RWPE2 (cell line): ENCODE data around the gene WDR70.

Experiments used
- ATAC-seq: fragments of 200-7000 bp; cut with Tn5 transposase; 3 replicates; pipeline ENCODE4 v1.9.1; 2021; ENCODE audit warnings: low read depth
- DNase-seq: peaks from one replicate; pipeline ENCODE4 v3.0.0-alpha.2; 2020; ENCODE audit warnings: low spot score
- H3K27ac ChIP-seq: fragments of 450-650 bp; 2 replicates; pipeline ENCODE4 v1.5.1; 2017; ENCODE audit warnings: mild to moderate bottlenecking; ENCODE audit not compliant: poor library complexity, severe bottlenecking
- H3K27me3 ChIP-seq: fragments of 250-450 bp; sonication (Bioruptor Pico); 2 replicates; pipeline ENCODE4 v1.5.1; 2021; ENCODE audit warnings: mild to moderate bottlenecking, moderate library complexity; ENCODE audit not compliant: insufficient read depth, poor library complexity, severe bottlenecking
- H3K36me3 ChIP-seq: fragments of 250-450 bp; sonication (Bioruptor Pico); 2 replicates; pipeline ENCODE4 v1.5.1; 2020; ENCODE audit warnings: low read depth, mild to moderate bottlenecking, moderate library complexity
- H3K4me1 ChIP-seq: fragments of 250-450 bp; sonication (Bioruptor Pico); 2 replicates; pipeline ENCODE4 v1.5.1; 2021; ENCODE audit warnings: mild to moderate bottlenecking, moderate library complexity; ENCODE audit not compliant: insufficient read depth, poor library complexity, severe bottlenecking
- H3K4me3 ChIP-seq: fragments of 250-450 bp; sonication (Bioruptor Pico); 2 replicates; pipeline ENCODE4 v1.5.1; 2021; ENCODE audit warnings: mild to moderate bottlenecking, moderate library complexity; ENCODE audit not compliant: severe bottlenecking
- H3K9me3 ChIP-seq: fragments of 250-450 bp; sonication (Bioruptor Pico); 2 replicates; pipeline ENCODE4 v1.5.1; 2021; ENCODE audit warnings: mild to moderate bottlenecking, moderate library complexity; ENCODE audit not compliant: severe bottlenecking
- TF ChIP-seq, protein P1 (sequence below): fragments of 450-650 bp; IDR thresholded peaks from one replicate; pipeline ENCODE4 v1.5.1; 2017; ENCODE audit warnings: mild to moderate bottlenecking, moderate library complexity; ENCODE audit not compliant: poor library complexity, severe bottlenecking

The WDR70 gene

DNA sequence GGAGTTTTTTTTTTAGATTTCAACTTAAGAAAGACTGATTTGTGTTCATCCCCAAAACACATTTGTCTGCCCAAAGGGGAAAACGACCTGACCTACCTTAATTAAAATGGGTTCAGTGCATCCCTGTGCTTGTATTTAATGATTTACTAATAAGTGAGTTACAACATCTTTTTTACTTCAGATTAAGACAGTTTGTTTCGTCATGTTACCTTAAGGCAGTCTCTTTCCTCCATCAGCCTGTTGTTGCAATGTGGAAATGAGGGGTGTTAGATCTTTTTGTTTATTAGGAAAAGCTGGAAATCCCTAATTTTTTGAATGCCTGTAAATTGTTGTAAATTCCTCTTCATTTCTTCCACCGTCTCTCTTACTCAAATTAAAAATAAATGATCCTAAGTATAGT is 283.2 kb downstream of the WDR70 start:
- no peaks in the 10 kb centered on the region for H3K36me3 ChIP-seq
- ATAC-seq (no peak), DNase-seq (no peak)
- peaks cover 6% of the 10 kb centered on the region for H3K4me1 ChIP-seq
- no peak overlapping the region for H3K4me3 ChIP-seq
- no peak overlapping the region for H3K27ac ChIP-seq
- TF ChIP-seq, protein P1, sequence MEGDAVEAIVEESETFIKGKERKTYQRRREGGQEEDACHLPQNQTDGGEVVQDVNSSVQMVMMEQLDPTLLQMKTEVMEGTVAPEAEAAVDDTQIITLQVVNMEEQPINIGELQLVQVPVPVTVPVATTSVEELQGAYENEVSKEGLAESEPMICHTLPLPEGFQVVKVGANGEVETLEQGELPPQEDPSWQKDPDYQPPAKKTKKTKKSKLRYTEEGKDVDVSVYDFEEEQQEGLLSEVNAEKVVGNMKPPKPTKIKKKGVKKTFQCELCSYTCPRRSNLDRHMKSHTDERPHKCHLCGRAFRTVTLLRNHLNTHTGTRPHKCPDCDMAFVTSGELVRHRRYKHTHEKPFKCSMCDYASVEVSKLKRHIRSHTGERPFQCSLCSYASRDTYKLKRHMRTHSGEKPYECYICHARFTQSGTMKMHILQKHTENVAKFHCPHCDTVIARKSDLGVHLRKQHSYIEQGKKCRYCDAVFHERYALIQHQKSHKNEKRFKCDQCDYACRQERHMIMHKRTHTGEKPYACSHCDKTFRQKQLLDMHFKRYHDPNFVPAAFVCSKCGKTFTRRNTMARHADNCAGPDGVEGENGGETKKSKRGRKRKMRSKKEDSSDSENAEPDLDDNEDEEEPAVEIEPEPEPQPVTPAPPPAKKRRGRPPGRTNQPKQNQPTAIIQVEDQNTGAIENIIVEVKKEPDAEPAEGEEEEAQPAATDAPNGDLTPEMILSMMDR, result no peak
- no peaks in the 10 kb centered on the region for H3K27me3 ChIP-seq
- no peaks in the 10 kb centered on the region for H3K9me3 ChIP-seq

DNA sequence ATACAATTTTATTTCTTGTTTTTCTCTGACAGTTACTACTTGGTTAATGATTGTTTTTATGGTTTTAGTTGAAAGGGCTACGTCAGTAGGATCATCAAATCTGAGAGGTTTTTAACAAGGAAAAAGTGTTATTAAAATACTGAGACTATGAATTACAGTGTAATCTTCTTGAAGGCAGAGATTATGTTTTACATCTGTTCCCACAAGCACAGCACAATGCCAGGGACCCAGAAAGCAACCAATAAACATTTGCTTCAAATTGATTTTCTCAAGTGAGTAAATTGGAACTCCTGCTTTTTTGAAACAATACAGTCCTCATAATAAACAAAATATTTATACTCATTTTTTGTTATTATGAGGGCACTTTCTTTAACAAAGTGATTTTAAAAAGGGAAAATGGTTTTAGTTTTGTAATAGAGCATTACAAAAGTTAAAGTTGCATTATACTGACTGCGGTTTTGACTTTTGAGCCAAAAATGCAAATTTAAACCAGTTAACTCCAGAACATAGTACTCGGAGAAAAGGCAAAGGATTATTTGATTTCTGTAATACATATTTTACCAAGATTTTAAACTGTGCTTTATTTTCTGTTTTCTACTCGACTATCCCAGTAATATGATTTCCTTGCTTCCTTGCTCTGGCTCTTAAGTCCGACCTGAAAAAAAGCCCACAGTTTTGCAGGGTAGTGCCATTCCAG is 283.8 kb downstream of the WDR70 start:
- no peak overlapping the region for H3K4me3 ChIP-seq
- no peak for DNase-seq
- TF ChIP-seq, protein P1, result no peak
- H3K27ac ChIP-seq, result no peak overlapping the region
- no peaks in the 10 kb centered on the region for H3K36me3 ChIP-seq
- H3K4me1 ChIP-seq, result peaks cover 6% of the 10 kb centered on the region
- H3K27me3 ChIP-seq, result no peaks in the 10 kb centered on the region
- H3K9me3 ChIP-seq, result no peaks in the 10 kb centered on the region
- no peak for ATAC-seq

DNA sequence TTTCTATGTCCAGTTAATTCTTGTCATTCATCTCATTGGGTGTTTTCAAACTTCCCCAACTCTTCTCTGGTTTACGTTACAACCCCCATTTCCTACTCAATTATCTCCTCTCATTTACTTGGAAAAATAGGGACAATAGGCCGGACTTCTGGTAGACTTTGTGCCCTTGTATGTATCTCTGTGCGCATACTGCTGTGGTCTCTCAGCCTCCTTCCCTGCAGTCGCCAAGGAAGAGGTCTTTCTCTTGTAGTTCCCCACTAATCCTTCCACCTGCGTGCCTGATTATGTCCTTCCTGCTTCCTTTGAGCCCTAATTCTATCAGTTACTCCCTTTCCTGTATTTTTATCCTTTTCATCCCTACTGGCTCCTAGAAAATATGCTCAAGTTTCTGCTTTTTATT is 284.4 kb downstream of the WDR70 start:
- Histone ChIP-seq H3K4me1 (peaks cover 7% of the 10 kb centered on the region), H3K9me3 (no peaks in the 10 kb centered on the region), H3K36me3 (no peaks in the 10 kb centered on the region), H3K27ac (no peak overlapping the region), H3K4me3 (no peak overlapping the region), H3K27me3 (no peaks in the 10 kb centered on the region)
- no peak for DNase-seq
- TF ChIP-seq, protein P1, result no peak
- ATAC-seq, result no peak

DNA sequence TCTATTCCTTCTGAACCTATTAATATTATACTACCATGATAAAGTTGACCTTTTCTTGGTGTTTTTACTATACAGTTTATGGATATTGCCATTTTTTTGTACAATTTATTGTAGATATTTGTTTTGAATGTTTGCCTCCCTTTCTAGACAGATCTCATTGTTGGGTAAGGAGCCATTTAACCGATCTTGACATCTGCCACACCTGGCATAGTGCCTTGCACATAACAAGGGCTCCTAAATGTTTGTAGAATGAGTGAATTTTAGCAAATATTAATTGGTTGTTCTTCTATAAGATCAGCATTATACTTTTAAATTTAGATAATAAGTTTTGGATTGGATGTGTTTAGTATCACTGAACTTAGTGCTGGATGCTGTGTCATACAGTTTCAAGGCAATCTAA is 285.4 kb downstream of the WDR70 start:
- H3K27ac ChIP-seq, result no peak overlapping the region
- no peak overlapping the region for H3K4me3 ChIP-seq
- H3K4me1 ChIP-seq, result peaks cover 12% of the 10 kb centered on the region
- H3K36me3 ChIP-seq, result no peaks in the 10 kb centered on the region
- TF ChIP-seq, protein P1, result no peak
- ATAC-seq (no peak), DNase-seq (no peak)
- H3K27me3 ChIP-seq, result no peaks in the 10 kb centered on the region
- H3K9me3 ChIP-seq, result no peaks in the 10 kb centered on the region

DNA sequence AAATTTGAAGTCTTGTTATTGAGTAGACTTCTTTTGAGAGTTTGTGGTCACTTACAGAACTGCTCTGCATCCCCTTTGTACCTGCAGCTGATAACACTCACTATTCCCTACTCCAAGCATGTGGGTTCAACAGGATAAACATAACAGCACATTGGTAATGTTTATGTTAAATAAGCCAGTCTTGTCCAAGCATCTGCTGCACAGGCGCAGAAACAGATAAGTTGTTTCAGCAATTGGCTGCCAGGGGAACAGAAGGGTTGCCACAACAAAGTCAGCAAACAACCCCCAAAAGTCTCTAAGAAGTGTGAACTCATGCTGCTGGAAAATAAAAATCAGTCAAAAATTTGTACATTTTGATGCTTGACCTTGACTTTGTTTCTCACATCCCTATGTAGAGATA is 286.2 kb downstream of the WDR70 start:
- Histone ChIP-seq H3K4me3 (no peak overlapping the region), H3K27me3 (no peaks in the 10 kb centered on the region), H3K4me1 (peaks cover 12% of the 10 kb centered on the region), H3K27ac (no peak overlapping the region), H3K9me3 (no peaks in the 10 kb centered on the region), H3K36me3 (no peaks in the 10 kb centered on the region)
- ATAC-seq (no peak), DNase-seq (no peak)
- TF ChIP-seq, protein P1, result no peak
